ENCODE results near the gene OST4. TPM values are rescaled to one million over a fixed set of nuclear protein-coding genes. Genes with fewer than 3 reads are reported as not detected.

The OST4 gene
- total and polyA plus RNA-seq, 12 donors = 174 to 617 (median 402) TPM

GRCh38 chr2:27108221-27108620 lies 36.8 kb upstream of the OST4 start:
- TF ChIP-seq, protein P1, sequence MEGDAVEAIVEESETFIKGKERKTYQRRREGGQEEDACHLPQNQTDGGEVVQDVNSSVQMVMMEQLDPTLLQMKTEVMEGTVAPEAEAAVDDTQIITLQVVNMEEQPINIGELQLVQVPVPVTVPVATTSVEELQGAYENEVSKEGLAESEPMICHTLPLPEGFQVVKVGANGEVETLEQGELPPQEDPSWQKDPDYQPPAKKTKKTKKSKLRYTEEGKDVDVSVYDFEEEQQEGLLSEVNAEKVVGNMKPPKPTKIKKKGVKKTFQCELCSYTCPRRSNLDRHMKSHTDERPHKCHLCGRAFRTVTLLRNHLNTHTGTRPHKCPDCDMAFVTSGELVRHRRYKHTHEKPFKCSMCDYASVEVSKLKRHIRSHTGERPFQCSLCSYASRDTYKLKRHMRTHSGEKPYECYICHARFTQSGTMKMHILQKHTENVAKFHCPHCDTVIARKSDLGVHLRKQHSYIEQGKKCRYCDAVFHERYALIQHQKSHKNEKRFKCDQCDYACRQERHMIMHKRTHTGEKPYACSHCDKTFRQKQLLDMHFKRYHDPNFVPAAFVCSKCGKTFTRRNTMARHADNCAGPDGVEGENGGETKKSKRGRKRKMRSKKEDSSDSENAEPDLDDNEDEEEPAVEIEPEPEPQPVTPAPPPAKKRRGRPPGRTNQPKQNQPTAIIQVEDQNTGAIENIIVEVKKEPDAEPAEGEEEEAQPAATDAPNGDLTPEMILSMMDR (IDR thresholded peaks at IDR 0.05) = no peak
- no peak for TF ChIP-seq POLR2A (IDR thresholded peaks at IDR 0.05)
- no peak overlapping the region for H3K27ac ChIP-seq
- intact Hi-C loops (cut with DNase I) = no loop called here

DNA sequence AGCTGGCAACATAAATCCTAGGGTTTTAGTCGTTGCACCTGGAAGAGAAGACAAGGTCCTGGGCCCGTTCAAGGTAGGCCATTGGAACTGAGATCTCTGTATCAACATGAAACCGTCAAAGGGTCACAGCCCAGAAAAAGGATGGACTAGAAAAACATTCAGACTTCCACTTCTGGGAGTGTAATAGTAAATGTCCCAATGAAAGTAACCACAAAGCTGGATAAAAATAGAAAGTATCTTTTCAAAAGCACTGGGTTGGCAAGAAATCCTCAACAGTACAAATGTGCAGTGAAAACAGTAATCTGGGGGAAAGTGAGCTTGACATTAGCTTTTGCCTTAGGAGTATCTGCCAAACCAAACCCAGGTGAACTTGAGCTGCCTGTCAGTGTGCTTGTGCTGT lies 34.5 kb upstream of the OST4 start:
- Histone ChIP-seq H3K27me3 (peaks cover 4% of the 10 kb centered on the region), H3K9me3 (replicated peaks in 1 of 3) (no peaks in the 10 kb centered on the region), H3K36me3 (replicated peaks in 1 of 2) (no peaks in the 10 kb centered on the region), H3K27ac (no peak overlapping the region), H3K4me3 (no peak overlapping the region), H3K4me1 (replicated peaks in 1 of 2) (no peaks in the 10 kb centered on the region)
- TF ChIP-seq, protein P1 (IDR thresholded peaks at IDR 0.05) = no peak
- TF ChIP-seq POLR2A (IDR thresholded peaks at IDR 0.05) = no peak
- no peak for DNase-seq
- 52 to 71% (median 64%) methylated on average over 3 of the region's 3 CpGs for WGBS, 4 donors
- intact Hi-C loops (cut with DNase I) = no loop called here

More at GRCh38 chr2:27108221-27108620, 36.8 kb upstream of the OST4 start:
- Histone ChIP-seq H3K36me3 (replicated peaks in 1 of 2) (no peaks in the 10 kb centered on the region), H3K27me3 (peaks cover 4% of the 10 kb centered on the region), H3K9me3 (replicated peaks in 1 of 3) (no peaks in the 10 kb centered on the region), H3K4me1 (replicated peaks in 1 of 2) (no peaks in the 10 kb centered on the region), H3K4me3 (no peak overlapping the region)
- no peak for DNase-seq
- 62 to 75% (median 72%) methylated on average over 2 of the region's 2 CpGs for WGBS, 4 donors

DNA sequence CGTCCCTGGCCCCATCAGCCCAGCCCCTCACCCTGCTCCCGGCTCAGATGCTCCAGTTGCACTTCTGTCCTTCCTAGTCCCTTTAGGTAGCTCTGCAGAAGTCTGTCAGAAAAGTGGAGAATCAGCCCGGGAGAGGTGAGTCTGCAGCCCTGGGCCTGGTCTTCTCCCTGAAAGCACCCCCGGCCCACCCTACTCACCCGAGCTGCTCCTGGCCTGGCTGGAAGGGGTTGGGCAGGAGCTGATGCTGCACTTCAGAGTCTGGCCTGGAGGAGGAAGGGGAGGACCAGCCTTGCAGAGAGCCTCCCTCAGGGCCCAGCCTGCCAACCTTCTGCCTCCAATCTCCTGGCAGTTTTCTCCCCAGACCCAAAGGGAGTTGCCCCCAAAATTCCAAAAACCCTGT lies 30.9 kb upstream of the OST4 start:
- Histone ChIP-seq H3K36me3 (replicated peaks in 1 of 2) (no peaks in the 10 kb centered on the region), H3K4me3 (no peak overlapping the region), H3K9me3 (replicated peaks in 1 of 3) (no peaks in the 10 kb centered on the region), H3K4me1 (replicated peaks in 1 of 2) (no peaks in the 10 kb centered on the region), H3K27ac (no peak overlapping the region), H3K27me3 (peaks cover 4% of the 10 kb centered on the region)
- 82 to 89% (median 86%) methylated on average over 2 to 5 of the region's 5 CpGs for WGBS, 4 donors
- intact Hi-C loops (cut with DNase I) = loop anchor here in 1 of 2 donors (5.0 kb wide), 1 partner anchor 90 kb away; no protein-coding TSS in a partner anchor
- no peak for DNase-seq
- no peak for TF ChIP-seq POLR2A (IDR thresholded peaks at IDR 0.05)
- TF ChIP-seq, protein P1 (IDR thresholded peaks at IDR 0.05) = no peak

- no peak for TF ChIP-seq POLR2A (IDR thresholded peaks at IDR 0.05)
- TF ChIP-seq, protein P1 (IDR thresholded peaks at IDR 0.05) = no peak
- Histone ChIP-seq H3K27me3 (no peaks in the 10 kb centered on the region), H3K36me3 (replicated peaks in 1 of 2) (no peaks in the 10 kb centered on the region), H3K4me3 (no peak overlapping the region), H3K4me1 (replicated peaks in 1 of 2) (peaks cover 13 to 16% of the 10 kb centered on the region in 2 donors), H3K9me3 (replicated peaks in 1 of 3) (no peaks in the 10 kb centered on the region), H3K27ac (no peak overlapping the region)
- 87 to 100% (median 91%) methylated on average over 2 to 10 of the region's 10 CpGs for WGBS, 4 donors
- no peak for DNase-seq
- intact Hi-C loops (cut with DNase I) = loop anchor here in 1 of 2 donors (5.0 kb wide), 1 partner anchor 92 kb away; no protein-coding TSS in a partner anchor
These were observed 28.6 kb upstream of the OST4 start for GRCh38 chr2:27100036-27100435.

Data from adrenal gland (tissue), 12 donors.